Stimulated activated CD8-positive, alpha-beta memory T cell treated with anti-CD3 and anti-CD28 coated beads, Interleukin-7, amount 100 ng/mL, for 4 hours (primary cell): ENCODE data around the gene BTNL9.
"Not testable (repeated sequence)": the region's sequence is repeated elsewhere in the genome, so short reads cannot be mapped to it uniquely, and the experiment has no call there.

Experiments
- DNase-seq, 2 donors: peaks; one replicate each; pipeline ENCODE4 v3.0.0-alpha.2; 2020; ENCODE audit warnings: low read depth in 2 of 2

The BTNL9 gene

GRCh38 chr5:181060924-181061323 lies 20.9 kb downstream of the BTNL9 start:
- DNase-seq = no peak

DNA sequence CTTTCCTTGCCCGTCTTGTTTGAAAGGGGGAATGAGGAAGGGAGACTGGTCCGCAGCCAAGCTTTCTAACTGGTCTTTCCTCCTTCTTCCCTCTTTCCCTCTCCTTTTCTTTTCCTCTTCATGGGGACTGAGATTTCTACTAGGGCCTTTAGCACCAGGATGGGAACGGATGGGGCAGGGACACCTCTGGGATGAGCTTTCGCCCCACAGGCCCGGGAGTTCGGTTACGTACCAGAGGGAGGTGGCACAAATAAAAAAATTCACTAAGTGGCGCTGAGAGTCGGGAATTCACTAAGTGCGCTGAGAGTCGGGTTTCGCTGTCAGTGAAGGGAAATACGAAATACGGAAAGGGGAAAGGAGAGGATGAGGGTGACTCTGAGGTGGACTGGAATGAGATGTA lies 21.6 kb downstream of the BTNL9 start:
- no peak for DNase-seq

DNA sequence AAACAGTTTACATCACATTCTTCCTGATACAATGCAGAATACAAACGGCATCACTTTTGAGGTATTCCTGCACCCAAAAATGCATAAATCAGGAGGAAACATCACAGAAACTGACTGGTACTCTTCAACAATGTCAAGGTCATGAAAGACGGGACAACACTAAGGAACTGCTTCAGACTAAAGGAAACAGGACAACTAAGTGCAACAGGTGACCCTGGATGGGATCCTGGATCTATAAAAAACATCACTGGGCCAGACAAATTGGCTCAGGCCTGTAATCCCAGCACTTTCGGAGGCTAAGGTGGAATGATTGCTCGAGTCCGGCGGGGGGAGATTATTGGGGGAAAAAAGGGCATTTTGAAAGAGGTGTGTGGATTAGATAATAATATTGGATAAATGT lies 22.6 kb downstream of the BTNL9 start:
- DNase-seq = no peak

DNA sequence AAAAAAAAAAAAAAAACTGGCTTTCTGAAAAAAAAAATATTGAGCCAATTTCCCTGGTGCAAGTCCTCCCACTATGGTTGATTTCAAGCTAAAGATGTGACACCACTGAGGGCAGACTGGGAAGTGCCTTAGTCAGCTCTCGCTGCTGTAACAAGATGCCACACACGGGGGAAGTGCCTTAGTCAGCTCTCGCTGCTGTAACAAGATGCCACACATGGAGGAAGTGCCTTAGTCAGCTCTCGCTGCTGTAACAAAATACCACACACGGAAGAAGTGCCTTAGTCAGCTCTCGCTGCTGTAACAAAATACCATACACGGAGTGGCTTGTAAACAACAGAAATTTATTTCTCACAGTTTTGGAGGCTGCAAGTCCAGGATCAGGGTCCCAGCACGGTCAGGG lies 23.4 kb downstream of the BTNL9 start:
- no peak for DNase-seq

- DNase-seq = no peak
Measured at GRCh38 chr5:181064987-181065386, 24.9 kb downstream of the BTNL9 start.

GRCh38 chr5:181069767-181070491 lies 29.9 kb downstream of the BTNL9 start:
- no peak for DNase-seq

DNA sequence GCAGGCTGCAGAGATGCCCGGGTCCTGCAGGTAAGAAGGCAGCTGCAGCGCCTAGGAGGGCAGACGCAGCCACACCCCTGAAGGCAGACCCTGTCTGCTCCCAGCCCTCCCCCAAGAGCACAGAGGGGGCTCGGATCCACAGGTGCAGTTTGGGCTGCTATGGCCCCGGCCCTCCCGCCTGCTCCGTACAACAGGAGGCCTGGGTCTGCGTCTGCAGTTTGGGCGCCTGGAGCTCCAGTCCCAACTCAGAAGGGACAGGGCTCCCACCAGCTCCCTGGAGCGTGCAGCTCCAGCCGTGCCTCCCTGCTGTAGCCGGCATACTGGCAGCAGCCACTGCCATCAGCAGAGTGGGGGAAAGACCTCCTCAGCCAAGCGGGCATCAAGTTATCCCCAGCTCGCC lies 30.5 kb downstream of the BTNL9 start:
- no peak for DNase-seq

DNA sequence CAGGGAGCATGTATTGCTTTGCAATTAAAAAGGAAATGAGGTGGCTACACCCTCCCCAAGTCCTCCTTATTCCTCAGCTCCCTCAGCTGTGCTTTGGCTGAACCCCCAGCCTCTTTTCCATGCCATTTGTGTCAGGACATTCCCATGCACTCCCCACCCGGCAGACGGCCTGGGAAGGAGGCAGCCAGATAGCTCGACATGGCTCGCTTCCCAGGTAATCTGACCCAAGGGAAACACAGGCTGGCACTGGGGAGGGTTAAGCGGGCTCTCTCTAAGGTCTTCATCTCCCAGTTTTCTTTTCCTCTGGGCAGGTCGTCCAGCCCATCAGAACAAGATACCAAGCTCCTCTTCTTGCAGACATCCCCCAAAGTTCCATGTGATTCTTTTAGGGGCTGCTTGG lies 31.2 kb downstream of the BTNL9 start:
- DNase-seq = no peak

- DNase-seq = no peak
Measured at GRCh38 chr5:181076920-181077319, 36.9 kb downstream of the BTNL9 start.

DNA sequence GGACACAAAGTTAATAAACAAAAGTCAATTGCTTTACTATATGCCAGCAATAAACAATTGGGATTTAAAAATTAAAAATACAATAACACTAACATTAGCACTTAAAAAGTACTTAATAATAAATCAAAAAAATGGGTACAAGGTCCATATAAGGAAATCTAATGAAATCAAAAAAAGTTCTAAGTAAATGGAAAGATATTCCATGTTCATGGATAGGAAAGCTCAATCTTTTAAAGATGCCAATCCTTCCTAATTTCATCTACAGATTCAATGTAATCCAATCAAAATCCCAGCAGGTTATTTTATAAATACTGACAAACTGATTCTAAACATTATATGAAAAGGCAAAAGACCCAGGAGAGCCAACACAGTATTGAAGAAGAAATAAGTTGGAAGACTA lies 41.9 kb downstream of the BTNL9 start:
- DNase-seq = no peak

DNA sequence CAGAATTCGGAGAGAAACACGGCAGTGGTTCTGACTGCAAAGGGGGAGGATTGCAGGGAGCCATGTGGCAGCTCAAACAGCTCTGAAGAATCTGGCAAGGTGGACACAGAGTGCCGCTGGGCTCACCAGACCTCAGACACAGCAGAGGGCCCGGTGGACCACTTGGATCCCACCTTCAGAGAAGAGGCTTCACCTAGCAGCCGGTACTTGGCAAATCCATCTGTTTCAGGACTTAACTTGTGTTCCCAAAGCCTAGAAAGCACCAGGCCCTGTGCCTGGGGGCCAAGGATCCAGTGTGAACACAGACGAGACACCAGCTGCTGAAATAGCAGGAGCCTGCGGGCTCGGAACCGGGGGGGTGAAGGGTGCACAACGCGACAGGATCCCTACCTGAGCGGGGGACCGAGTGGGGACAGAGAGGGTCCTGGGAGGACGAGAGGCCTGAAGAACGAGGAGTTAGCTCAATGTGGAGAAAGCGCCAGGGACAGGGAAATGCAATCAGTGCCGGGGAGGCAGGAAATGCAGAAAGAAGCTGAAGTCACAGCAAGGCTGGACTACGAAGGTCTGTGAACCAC lies 44.6 kb downstream of the BTNL9 start:
- no peak for DNase-seq

DNA sequence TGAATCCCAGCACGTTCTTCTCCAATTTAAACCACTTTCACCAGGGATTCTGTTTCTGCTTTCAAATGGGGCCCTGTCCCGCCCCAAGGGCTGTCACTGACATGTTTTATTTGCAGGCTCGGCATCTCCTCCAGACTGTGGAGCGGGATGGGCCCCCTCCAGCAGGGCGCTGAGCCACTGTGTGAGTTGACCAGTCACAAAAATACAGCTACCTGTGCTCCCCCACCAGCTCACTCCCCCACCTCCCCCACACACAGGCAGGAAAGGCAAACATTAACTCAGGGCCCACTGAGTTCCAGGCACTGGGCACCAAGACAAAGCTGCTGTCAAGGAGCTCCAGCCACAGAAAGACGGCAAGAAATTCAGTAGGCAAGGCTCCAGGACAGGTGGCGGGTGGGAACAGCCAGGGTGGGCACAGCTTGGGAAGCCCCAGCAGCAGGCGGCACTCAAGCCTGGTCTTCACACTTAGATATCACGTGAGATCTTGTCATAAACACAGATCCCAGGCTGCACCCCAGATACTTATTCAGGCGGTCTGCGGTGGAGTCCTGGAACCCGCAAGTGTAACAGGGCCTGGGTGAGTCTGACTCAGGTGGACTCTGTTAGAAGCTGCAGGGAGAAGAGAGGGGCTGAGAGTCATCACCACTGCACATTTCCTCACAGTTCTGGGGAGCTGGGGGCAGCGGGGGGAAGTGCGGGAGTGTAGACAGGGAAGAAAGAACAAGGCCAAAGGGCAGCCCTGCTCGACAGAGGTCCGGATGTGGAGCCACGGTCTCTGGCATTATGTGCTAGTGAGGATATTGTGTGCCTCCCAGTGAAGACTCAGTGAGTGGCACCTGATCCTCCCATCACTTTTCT lies 46.2 kb downstream of the BTNL9 start:
- DNase-seq = no peak

DNA sequence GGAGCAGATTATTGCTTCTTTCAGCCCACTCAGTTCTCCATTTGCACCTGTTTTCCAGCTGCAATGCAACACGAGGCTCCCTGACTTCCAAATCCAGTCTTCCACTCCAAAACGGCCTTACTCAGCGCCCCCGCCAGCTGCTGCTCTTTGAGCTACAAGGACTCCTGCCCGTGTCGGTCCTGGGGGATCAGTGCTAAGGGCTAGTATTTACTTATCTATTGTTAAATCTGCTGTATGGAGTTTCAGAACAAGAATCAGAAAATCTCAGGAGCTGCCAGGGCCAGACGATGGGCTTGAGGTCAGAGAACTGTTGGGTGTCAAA lies 46.8 kb downstream of the BTNL9 start:
- DNase-seq = no peak

- DNase-seq = no peak
Measured at GRCh38 chr5:181087309-181087708, 47.2 kb downstream of the BTNL9 start.

- no peak for DNase-seq
Measured at GRCh38 chr5:181088289-181088688, 48.2 kb downstream of the BTNL9 start.

- no peak for DNase-seq
Measured at GRCh38 chr5:181092428-181092827, 52.4 kb downstream of the BTNL9 start.

DNA sequence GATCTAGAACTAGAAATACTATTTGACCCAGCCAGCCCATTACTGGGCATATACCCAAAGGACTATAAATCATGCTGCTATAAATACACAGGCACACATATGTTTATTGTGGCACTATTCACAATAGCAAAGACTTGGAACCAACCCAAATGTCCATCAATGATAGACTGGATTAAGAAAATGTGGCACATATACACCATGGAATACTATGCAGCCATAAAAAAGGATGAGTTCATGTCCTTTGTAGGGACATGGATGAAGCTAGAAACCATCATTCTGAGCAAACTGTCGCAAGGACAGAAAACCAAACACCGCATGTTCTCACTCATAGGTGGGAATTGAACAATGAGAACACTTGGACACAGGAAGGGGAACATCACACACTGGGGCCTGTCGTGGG lies 55.1 kb downstream of the BTNL9 start:
- not testable (repeated sequence) for DNase-seq

DNA sequence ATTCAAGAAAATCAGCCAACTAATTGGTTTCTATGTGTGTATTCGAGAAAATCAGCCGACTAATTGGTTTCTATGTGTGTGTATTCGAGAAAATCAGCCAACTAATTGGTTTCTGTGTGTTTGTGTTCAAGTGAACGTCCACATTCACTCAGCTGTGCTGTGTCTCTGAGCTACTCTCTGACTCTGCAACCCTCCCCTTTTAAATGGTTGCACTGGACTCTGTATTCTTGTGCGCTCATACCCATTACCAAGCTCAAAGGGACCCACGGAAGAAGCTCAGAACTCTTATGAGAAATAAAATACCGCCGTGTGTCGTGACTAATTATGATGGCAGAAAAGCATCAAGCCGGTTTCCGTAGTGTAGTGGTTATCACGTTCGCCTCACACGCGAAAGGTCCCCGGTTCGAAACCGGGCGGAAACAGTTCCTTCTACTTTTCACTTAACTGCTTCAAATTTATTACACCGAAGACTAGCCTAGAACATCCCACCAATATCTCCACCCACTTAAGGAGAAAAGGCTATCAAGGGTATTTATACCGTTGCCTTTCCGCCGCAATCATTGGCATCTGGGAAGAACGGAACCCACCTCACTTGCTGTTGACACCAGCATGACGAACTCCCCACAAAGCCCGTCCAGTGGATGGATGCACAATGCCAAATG lies 56.8 kb downstream of the BTNL9 start:
- not testable (repeated sequence) for DNase-seq

DNA sequence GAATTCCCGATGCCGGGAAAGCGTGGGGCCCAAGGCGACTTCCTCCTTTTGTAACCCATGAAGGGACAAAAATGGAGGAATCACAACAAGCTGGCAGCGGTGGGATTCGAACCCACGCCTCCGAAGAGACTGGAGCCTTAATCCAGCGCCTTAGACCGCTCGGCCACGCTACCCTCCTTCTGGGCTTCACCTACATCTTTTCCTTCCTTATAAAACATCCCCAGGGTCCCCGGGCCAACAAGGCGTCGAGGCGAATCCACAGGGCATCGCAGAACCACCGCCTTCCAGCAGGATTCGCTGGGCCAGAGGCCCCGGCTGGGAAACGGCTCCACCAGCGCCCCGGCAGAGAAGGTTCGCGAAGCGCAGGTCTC lies 57.3 kb downstream of the BTNL9 start:
- not testable (repeated sequence) for DNase-seq

- not testable (repeated sequence) for DNase-seq
Measured at GRCh38 chr5:181097759-181098491, 57.9 kb downstream of the BTNL9 start.

GRCh38 chr5:181098762-181099601 lies 58.9 kb downstream of the BTNL9 start:
- DNase-seq = no peak
